ENCODE measurements around the gene PYGB.

Gene PYGB

DNA sequence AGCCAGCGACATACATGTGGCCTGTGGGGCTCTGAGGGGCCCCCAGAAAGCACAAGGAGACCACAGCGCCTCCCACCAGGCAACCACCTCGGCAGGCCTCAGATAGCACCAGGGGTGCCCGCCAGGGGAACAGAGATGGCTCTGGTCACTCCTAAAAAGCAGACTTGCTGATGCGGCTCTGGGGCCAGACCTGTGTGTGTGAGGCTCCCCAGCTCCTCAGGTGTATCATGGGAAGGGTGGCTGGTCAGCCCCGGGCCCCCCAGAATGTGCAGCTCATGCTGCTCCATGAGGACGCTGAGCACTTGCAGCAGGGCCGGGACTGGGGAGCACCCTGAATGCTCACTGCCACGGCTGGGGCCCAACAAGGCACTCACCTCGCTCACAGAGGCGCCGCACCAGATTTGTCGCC lies 60.2 kb downstream of the PYGB start:
- TF ChIP-seq, protein P1, sequence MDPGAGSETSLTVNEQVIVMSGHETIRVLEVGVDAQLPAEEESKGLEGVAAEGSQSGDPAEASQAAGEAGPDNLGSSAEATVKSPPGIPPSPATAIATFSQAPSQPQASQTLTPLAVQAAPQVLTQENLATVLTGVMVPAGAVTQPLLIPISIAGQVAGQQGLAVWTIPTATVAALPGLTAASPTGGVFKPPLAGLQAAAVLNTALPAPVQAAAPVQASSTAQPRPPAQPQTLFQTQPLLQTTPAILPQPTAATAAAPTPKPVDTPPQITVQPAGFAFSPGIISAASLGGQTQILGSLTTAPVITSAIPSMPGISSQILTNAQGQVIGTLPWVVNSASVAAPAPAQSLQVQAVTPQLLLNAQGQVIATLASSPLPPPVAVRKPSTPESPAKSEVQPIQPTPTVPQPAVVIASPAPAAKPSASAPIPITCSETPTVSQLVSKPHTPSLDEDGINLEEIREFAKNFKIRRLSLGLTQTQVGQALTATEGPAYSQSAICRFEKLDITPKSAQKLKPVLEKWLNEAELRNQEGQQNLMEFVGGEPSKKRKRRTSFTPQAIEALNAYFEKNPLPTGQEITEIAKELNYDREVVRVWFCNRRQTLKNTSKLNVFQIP (CRISPR knock-in tag; IDR thresholded peaks at IDR 0.05; ENCODE audit: borderline replicate concordance, low read depth), result no peak
- TF ChIP-seq, protein P2, sequence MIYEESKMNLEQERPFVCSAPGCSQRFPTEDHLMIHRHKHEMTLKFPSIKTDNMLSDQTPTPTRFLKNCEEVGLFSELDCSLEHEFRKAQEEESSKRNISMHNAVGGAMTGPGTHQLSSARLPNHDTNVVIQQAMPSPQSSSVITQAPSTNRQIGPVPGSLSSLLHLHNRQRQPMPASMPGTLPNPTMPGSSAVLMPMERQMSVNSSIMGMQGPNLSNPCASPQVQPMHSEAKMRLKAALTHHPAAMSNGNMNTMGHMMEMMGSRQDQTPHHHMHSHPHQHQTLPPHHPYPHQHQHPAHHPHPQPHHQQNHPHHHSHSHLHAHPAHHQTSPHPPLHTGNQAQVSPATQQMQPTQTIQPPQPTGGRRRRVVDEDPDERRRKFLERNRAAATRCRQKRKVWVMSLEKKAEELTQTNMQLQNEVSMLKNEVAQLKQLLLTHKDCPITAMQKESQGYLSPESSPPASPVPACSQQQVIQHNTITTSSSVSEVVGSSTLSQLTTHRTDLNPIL (CRISPR knock-in tag; IDR thresholded peaks at IDR 0.05; ENCODE audit: low read depth), result no peak
- TF ChIP-seq ZC3H10 (CRISPR knock-in tag; IDR thresholded peaks at IDR 0.05) (no peak), TOX (CRISPR knock-in tag; IDR thresholded peaks at IDR 0.05; ENCODE audit: borderline replicate concordance) (no peak), GLIS3 (CRISPR knock-in tag; IDR thresholded peaks at IDR 0.05) (no peak), BACH2 (CRISPR knock-in tag; IDR thresholded peaks at IDR 0.05; ENCODE audit: borderline replicate concordance) (no peak), ARNTL (CRISPR knock-in tag; IDR thresholded peaks at IDR 0.05; ENCODE audit: borderline replicate concordance, low read depth) (no peak), CSDC2 (CRISPR knock-in tag; IDR thresholded peaks at IDR 0.05) (no peak), ESRRG (CRISPR knock-in tag; IDR thresholded peaks at IDR 0.05) (no peak), TCF4 (CRISPR knock-in tag; IDR thresholded peaks at IDR 0.05; ENCODE audit: borderline replicate concordance) (no peak), OSR1 (CRISPR knock-in tag; IDR thresholded peaks at IDR 0.05) (no peak), ISL1 (CRISPR knock-in tag; IDR thresholded peaks at IDR 0.05) (no peak), ZNF565 (CRISPR knock-in tag; conservative IDR thresholded peaks at IDR 0.05; ENCODE audit: low read depth) (no peak), ZNF70 (CRISPR knock-in tag; IDR thresholded peaks at IDR 0.05) (no peak), PPARA (CRISPR knock-in tag; IDR thresholded peaks at IDR 0.05; ENCODE audit: borderline replicate concordance) (no peak), ZFP3 (CRISPR knock-in tag; IDR thresholded peaks at IDR 0.05) (no peak), ZFP30 (CRISPR knock-in tag; IDR thresholded peaks at IDR 0.05) (no peak)
- TF ChIP-seq, protein P3, sequence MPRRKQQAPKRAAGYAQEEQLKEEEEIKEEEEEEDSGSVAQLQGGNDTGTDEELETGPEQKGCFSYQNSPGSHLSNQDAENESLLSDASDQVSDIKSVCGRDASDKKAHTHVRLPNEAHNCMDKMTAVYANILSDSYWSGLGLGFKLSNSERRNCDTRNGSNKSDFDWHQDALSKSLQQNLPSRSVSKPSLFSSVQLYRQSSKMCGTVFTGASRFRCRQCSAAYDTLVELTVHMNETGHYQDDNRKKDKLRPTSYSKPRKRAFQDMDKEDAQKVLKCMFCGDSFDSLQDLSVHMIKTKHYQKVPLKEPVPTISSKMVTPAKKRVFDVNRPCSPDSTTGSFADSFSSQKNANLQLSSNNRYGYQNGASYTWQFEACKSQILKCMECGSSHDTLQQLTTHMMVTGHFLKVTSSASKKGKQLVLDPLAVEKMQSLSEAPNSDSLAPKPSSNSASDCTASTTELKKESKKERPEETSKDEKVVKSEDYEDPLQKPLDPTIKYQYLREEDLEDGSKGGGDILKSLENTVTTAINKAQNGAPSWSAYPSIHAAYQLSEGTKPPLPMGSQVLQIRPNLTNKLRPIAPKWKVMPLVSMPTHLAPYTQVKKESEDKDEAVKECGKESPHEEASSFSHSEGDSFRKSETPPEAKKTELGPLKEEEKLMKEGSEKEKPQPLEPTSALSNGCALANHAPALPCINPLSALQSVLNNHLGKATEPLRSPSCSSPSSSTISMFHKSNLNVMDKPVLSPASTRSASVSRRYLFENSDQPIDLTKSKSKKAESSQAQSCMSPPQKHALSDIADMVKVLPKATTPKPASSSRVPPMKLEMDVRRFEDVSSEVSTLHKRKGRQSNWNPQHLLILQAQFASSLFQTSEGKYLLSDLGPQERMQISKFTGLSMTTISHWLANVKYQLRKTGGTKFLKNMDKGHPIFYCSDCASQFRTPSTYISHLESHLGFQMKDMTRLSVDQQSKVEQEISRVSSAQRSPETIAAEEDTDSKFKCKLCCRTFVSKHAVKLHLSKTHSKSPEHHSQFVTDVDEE (CRISPR knock-in tag; IDR thresholded peaks at IDR 0.05), result no peak
- TF ChIP-seq, protein P4, sequence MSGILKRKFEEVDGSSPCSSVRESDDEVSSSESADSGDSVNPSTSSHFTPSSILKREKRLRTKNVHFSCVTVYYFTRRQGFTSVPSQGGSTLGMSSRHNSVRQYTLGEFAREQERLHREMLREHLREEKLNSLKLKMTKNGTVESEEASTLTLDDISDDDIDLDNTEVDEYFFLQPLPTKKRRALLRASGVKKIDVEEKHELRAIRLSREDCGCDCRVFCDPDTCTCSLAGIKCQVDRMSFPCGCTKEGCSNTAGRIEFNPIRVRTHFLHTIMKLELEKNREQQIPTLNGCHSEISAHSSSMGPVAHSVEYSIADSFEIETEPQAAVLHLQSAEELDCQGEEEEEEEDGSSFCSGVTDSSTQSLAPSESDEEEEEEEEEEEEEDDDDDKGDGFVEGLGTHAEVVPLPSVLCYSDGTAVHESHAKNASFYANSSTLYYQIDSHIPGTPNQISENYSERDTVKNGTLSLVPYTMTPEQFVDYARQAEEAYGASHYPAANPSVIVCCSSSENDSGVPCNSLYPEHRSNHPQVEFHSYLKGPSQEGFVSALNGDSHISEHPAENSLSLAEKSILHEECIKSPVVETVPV (CRISPR knock-in tag; IDR thresholded peaks at IDR 0.05), result no peak
- no peak for ATAC-seq

DNA sequence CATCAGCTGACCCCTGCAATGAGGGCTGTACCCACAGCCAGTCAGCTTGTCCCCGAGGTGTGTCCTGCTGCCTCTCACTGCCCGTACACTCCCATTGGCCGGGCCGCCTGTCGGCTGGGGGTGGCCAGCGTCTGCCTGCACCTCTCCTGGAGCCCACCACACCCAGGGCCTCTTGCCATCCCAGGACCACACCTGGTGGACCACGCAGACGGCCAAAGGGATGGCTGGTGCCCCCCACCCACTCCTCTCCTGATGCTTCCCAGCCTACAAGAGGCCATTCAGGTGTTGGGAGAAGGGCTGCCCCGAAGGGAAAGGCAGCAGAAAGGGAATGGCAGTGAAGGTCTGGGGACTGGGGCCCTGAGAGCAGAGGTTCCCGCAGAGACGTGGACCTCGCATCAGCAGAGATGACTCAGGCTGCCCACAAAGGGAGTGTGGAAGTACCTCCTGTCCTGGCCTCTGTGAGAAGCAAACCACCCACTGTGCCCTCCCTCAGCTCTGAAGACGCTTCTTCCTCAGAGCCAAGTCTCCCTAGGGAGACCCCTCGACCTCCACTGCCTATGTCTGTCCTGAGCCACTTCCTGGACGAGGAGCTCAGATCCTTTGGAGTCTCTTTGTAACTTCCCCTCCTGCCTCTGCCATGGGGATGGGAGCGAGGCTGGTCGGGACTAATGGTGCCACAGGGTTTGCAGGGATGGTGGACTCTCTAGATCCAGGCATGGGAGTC lies 60.9 kb downstream of the PYGB start:
- no peak; the same call in 2 of the 3 replicates for ATAC-seq
- no peak for TF ChIP-seq ARNTL (CRISPR knock-in tag; IDR thresholded peaks at IDR 0.05; ENCODE audit: borderline replicate concordance, low read depth)
- TF ChIP-seq ESRRG (CRISPR knock-in tag; IDR thresholded peaks at IDR 0.05), result no peak
- TF ChIP-seq GLIS3 (CRISPR knock-in tag; IDR thresholded peaks at IDR 0.05), result no peak
- TF ChIP-seq BACH2 (CRISPR knock-in tag; IDR thresholded peaks at IDR 0.05; ENCODE audit: borderline replicate concordance), result no peak
- TF ChIP-seq, protein P1 (CRISPR knock-in tag; IDR thresholded peaks at IDR 0.05; ENCODE audit: borderline replicate concordance, low read depth), result no peak
- TF ChIP-seq, protein P3 (CRISPR knock-in tag; IDR thresholded peaks at IDR 0.05), result no peak
- TF ChIP-seq ZFP30 (CRISPR knock-in tag; IDR thresholded peaks at IDR 0.05), result no peak
- TF ChIP-seq OSR1 (CRISPR knock-in tag; IDR thresholded peaks at IDR 0.05), result no peak
- TF ChIP-seq ISL1 (CRISPR knock-in tag; IDR thresholded peaks at IDR 0.05), result no peak
- no peak for TF ChIP-seq TCF4 (CRISPR knock-in tag; IDR thresholded peaks at IDR 0.05; ENCODE audit: borderline replicate concordance)
- TF ChIP-seq RARB (CRISPR knock-in tag; IDR thresholded peaks at IDR 0.05), result no peak
- TF ChIP-seq PPARA (CRISPR knock-in tag; IDR thresholded peaks at IDR 0.05; ENCODE audit: borderline replicate concordance), result no peak
- TF ChIP-seq, protein P2 (CRISPR knock-in tag; IDR thresholded peaks at IDR 0.05; ENCODE audit: low read depth), result no peak
- no peak for TF ChIP-seq ZFP3 (CRISPR knock-in tag; IDR thresholded peaks at IDR 0.05)
- no peak for TF ChIP-seq SNAI2 (CRISPR knock-in tag; IDR thresholded peaks at IDR 0.05)
- TF ChIP-seq, protein P5, sequence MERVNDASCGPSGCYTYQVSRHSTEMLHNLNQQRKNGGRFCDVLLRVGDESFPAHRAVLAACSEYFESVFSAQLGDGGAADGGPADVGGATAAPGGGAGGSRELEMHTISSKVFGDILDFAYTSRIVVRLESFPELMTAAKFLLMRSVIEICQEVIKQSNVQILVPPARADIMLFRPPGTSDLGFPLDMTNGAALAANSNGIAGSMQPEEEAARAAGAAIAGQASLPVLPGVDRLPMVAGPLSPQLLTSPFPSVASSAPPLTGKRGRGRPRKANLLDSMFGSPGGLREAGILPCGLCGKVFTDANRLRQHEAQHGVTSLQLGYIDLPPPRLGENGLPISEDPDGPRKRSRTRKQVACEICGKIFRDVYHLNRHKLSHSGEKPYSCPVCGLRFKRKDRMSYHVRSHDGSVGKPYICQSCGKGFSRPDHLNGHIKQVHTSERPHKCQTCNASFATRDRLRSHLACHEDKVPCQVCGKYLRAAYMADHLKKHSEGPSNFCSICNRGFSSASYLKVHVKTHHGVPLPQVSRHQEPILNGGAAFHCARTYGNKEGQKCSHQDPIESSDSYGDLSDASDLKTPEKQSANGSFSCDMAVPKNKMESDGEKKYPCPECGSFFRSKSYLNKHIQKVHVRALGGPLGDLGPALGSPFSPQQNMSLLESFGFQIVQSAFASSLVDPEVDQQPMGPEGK (CRISPR knock-in tag; IDR thresholded peaks at IDR 0.05; ENCODE audit: borderline replicate concordance), result no peak
